H1 (cell line): ENCODE data around the gene NDUFS4. TPM values are rescaled to one million over a fixed set of nuclear protein-coding genes. Genes with fewer than 3 reads are reported as not detected.

ENCODE experiments used
- CTBP2 ChIP-seq: IDR thresholded peaks from 2 replicates; pipeline ENCODE4 v1.7.0; 2011; ENCODE audit warnings: borderline replicate concordance, mild to moderate bottlenecking, moderate library complexity, mixed read lengths, low read length; ENCODE audit not compliant: insufficient read depth, insufficient read length
- HDAC2 ChIP-seq, 2 experiments: fragments of 300-600 bp in 1 of 2; sonication (generic) in 1 of 2; IDR thresholded peaks; 2 replicates each; pipeline ENCODE4 v1.6.1; 2011 to 2012; ENCODE audit warnings: low read depth in 2 of 2, low read length in 2 of 2, mild to moderate bottlenecking in 2 of 2, moderate library complexity in 2 of 2, borderline replicate concordance in 1 of 2, inconsistent platforms in 1 of 2
- SIRT6 ChIP-seq: IDR thresholded peaks from one replicate; pipeline ENCODE4 v1.7.1; 2012; ENCODE audit warnings: low read length, inconsistent platforms
- SRF ChIP-seq: IDR thresholded peaks from 2 replicates; pipeline ENCODE4 v1.6.1; 2011; ENCODE audit warnings: mild to moderate bottlenecking, low read depth, low read length, moderate library complexity
- polyA plus RNA-seq, 7 experiments: library from polyadenylated mRNA; depleted of rRNA in 3 of 7; stranded (reverse) in 5 of 7; unstranded in 2 of 7; fragments of >200 nt in 5 of 7; fragments of 200-250 nt in 2 of 7; gene quantifications; 1 replicate in 5 of 7; 2 replicates in 1 of 7; 4 replicates in 1 of 7; pipeline versions ENCODE4 v1.2.1 to v1.2.3, GENCODE V29; 2011 to 2013; ENCODE audit warnings: missing spikeins in 2 of 7, mixed read lengths in 2 of 7
- total RNA-seq: library from RNA; stranded (reverse); fragmentation: NEBNext Ultra II Directional; extraction: Animal tissue kit (Norgen Biotek cat#: 25700); gene quantifications from 2 replicates; pipeline ENCODE4 v1.2.1, GENCODE V29; 2021

Gene NDUFS4
- total and polyA plus RNA-seq, 2 of the 8 experiments (the other 6 are each of a cell fraction or from before 2014, with no cell fraction given), result 74.6 to 75.9 TPM

DNA sequence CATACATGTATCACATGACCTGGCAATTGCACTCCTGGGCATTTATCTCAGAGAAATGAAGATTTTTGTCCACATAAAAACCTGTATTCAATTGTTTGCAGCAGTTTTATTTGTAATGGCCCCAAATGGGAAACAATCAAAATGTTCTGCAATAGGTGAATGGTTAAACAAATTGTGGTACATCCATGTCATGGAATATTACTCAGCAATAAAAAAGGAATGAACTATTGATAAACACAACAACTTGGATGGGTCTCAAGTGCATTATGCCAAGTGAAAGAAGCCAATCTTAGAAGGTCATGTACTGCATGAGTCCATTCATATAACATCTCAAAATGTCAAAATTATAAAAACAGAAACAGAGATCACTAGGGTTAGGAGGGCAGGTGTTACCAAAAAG, 1.5 kb upstream of the NDUFS4 start (continued):
- TF ChIP-seq CTBP2, result no peak
- TF ChIP-seq SRF, result no peak
- peak in 1 of 2 experiments; percentile 83; a peak in 1 of 4 replicates for TF ChIP-seq HDAC2 (IDR thresholded peaks at IDR 0.05; ENCODE audit: borderline replicate concordance in 1 of 2, low read depth in 2 of 2, low read length in 2 of 2)
- TF ChIP-seq SIRT6, result no peak
